ENCODE measurements around the gene IL1RN. TPM values are rescaled to one million over a fixed set of nuclear protein-coding genes. Genes with fewer than 3 reads are reported as not detected.

The IL1RN gene
- total and polyA plus RNA-seq, 8 donors: 0.87 to 220 (median 28.5) TPM; not detected in 2

GRCh38 chr2:113116100-113116958 lies 11.1 kb upstream of the IL1RN start:
- Histone ChIP-seq H3K27me3 (no peaks in the 10 kb centered on the region), H3K4me3 (no peak overlapping the region), H3K36me3 (no peaks in the 10 kb centered on the region), H3K4me1 (peaks cover 10 to 17% (median 14%) of the 10 kb centered on the region in 4 donors), H3K27ac (peak overlapping the region in 4 of 5 donors; percentile 85 to 94 (median 92)), H3K9me3 (no peaks in the 10 kb centered on the region)
- intact Hi-C loops (cut with DNase I; ENCODE audit: low total_unique reads): no loop called here
- TF ChIP-seq EP300 (IDR thresholded peaks at IDR 0.05) (no peak), CTCF (IDR thresholded peaks at IDR 0.05) (no peak), POLR2A (IDR thresholded peaks at IDR 0.05) (no peak), POLR2AphosphoS5 (IDR thresholded peaks at IDR 0.05) (no peak)
- 61 to 77% (median 69%) methylated on average over 9 to 10 of the region's 10 CpGs for WGBS, 5 donors
- no peak for DNase-seq

GRCh38 chr2:113117541-113118262 lies 9.7 kb upstream of the IL1RN start:
- TF ChIP-seq EP300 (IDR thresholded peaks at IDR 0.05) (no peak), CTCF (IDR thresholded peaks at IDR 0.05) (no peak), POLR2AphosphoS5 (IDR thresholded peaks at IDR 0.05) (peak in 2 of 3 donors; percentile 80 to 91), POLR2A (IDR thresholded peaks at IDR 0.05) (peak in 1 of 4 donors; percentile 21)
- Histone ChIP-seq H3K27ac (peak overlapping the region; percentile 76 to 94 (median 91)), H3K4me3 (peak overlapping the region in 2 of 4 donors; percentile 13 to 21), H3K27me3 (no peaks in the 10 kb centered on the region), H3K4me1 (peaks cover 10 to 17% (median 14%) of the 10 kb centered on the region in 4 donors), H3K36me3 (no peaks in the 10 kb centered on the region), H3K9me3 (no peaks in the 10 kb centered on the region)
- 26 to 53% (median 49%) methylated on average over 8 to 9 of the region's 9 CpGs for WGBS, 5 donors
- DNase-seq: peak; percentile 89 to 94
- intact Hi-C loops (cut with DNase I; ENCODE audit: low total_unique reads): no loop called here

GRCh38 chr2:113118263-113118657 lies 9.1 kb upstream of the IL1RN start:
- Histone ChIP-seq H3K27ac (peak overlapping the region; percentile 76 to 94 (median 91)), H3K4me3 (peak overlapping the region in 2 of 4 donors; percentile 13 to 21), H3K36me3 (no peaks in the 10 kb centered on the region), H3K9me3 (no peaks in the 10 kb centered on the region), H3K27me3 (no peaks in the 10 kb centered on the region), H3K4me1 (peaks cover 10 to 19% (median 14%) of the 10 kb centered on the region in 4 donors)
- peak; percentile 52 to 66 for DNase-seq
- 42 to 60% (median 51%) methylated on average over 2 of the region's 2 CpGs for WGBS, 5 donors
- peak in 1 of 4 donors; percentile 32 for TF ChIP-seq POLR2A (IDR thresholded peaks at IDR 0.05)
- TF ChIP-seq EP300 (IDR thresholded peaks at IDR 0.05): no peak
- peak in 2 of 3 donors; percentile 38 to 48 for TF ChIP-seq POLR2AphosphoS5 (IDR thresholded peaks at IDR 0.05)
- no peak for TF ChIP-seq CTCF (IDR thresholded peaks at IDR 0.05)
- intact Hi-C loops (cut with DNase I; ENCODE audit: low total_unique reads): no loop called here

- TF ChIP-seq EP300 (IDR thresholded peaks at IDR 0.05) (no peak), POLR2A (IDR thresholded peaks at IDR 0.05) (no peak), CTCF (IDR thresholded peaks at IDR 0.05) (no peak), POLR2AphosphoS5 (IDR thresholded peaks at IDR 0.05) (no peak)
- Histone ChIP-seq H3K27me3 (no peaks in the 10 kb centered on the region), H3K4me3 (peak overlapping the region in 2 of 4 donors; percentile 3 to 12), H3K4me1 (peaks cover 10 to 28% (median 14%) of the 10 kb centered on the region in 4 donors), H3K27ac (peak overlapping the region; percentile 28 to 92 (median 85)), H3K36me3 (no peaks in the 10 kb centered on the region), H3K9me3 (no peaks in the 10 kb centered on the region)
- WGBS, 5 donors: 82 to 90% (median 88%) methylated on average over 2 of the region's 2 CpGs
- intact Hi-C loops (cut with DNase I; ENCODE audit: low total_unique reads): no loop called here
- no peak for DNase-seq
Measured at GRCh38 chr2:113119111-113119510, 8.3 kb upstream of the IL1RN start.
